Common myeloid progenitor, CD34-positive (primary cell): Measurements from ENCODE around the gene PLPPR3. TPM values are rescaled to one million over a fixed set of nuclear protein-coding genes. Genes with fewer than 3 reads are reported as not detected.

ENCODE experiments used
- CTCF ChIA-PET: fragments of 350-600 bp; sonication (Branson Sonifier 250); formaldehyde crosslinking; loops from one replicate; lab custom pipeline; 2021; ENCODE audit warnings: antibody characterized with exemption; lab: Charles Lee
- POLR2A ChIA-PET: fragments of 350-600 bp; sonication (Branson Sonifier 250); formaldehyde crosslinking; loops from one replicate; lab custom pipeline; 2021; ENCODE audit warnings: antibody characterized with exemption; lab: Charles Lee
- DNase-seq, 3 donors: peaks; one replicate each; pipeline versions ENCODE4 v3.0.0 to v3.0.0-alpha.2; 2013
- H3K27ac ChIP-seq, 2 experiments: 1 replicate in 1 of 2; 2 replicates in 1 of 2; pipeline ENCODE4 v1.7.0; 2013; ENCODE audit warnings: inconsistent platforms in 2 of 2, low read length in 2 of 2, mild to moderate bottlenecking in 2 of 2, low read depth in 1 of 2, moderate library complexity in 1 of 2; ENCODE audit not compliant: severe bottlenecking in 2 of 2, insufficient read depth in 1 of 2, poor library complexity in 1 of 2
- H3K27me3 ChIP-seq, 5 experiments: replicated peaks in 2 of 5; 1 replicate in 3 of 5; 2 replicates in 2 of 5; pipeline versions ENCODE4 v1.6.1 to v1.7.0; 2013; ENCODE audit warnings: low read length in 4 of 5, mild to moderate bottlenecking in 2 of 5, moderate library complexity in 2 of 5, inconsistent platforms in 1 of 5; ENCODE audit not compliant: insufficient read depth in 5 of 5, control insufficient read depth in 4 of 5
- H3K36me3 ChIP-seq, 4 experiments: 1 replicate in 2 of 4; 2 replicates in 2 of 4; pipeline versions ENCODE4 v1.6.1 to v1.7.0; 2013; ENCODE audit warnings: low read length in 3 of 4, control low read depth in 1 of 4, mild to moderate bottlenecking in 1 of 4; ENCODE audit not compliant: control insufficient read depth in 4 of 4, insufficient read depth in 4 of 4
- H3K4me1 ChIP-seq, 4 experiments: 1 replicate in 3 of 4; 2 replicates in 1 of 4; pipeline versions ENCODE4 v1.6.1 to v1.7.1; 2013; ENCODE audit warnings: low read length in 3 of 4, mild to moderate bottlenecking in 3 of 4, control low read depth in 1 of 4, inconsistent platforms in 1 of 4, moderate library complexity in 1 of 4; ENCODE audit not compliant: control insufficient read depth in 4 of 4, insufficient read depth in 4 of 4; ENCODE audit errors: control extremely low read depth in 1 of 4
- H3K4me3 ChIP-seq, 7 experiments: 1 replicate in 4 of 7; 2 replicates in 3 of 7; pipeline versions ENCODE4 v1.5.1 to v1.7.0; 2013; ENCODE audit warnings: mild to moderate bottlenecking in 7 of 7, low read length in 6 of 7, moderate library complexity in 6 of 7, inconsistent platforms in 2 of 7, low read depth in 2 of 7, control low read depth in 1 of 7; ENCODE audit not compliant: insufficient read depth in 4 of 7, control insufficient read depth in 1 of 7; ENCODE audit errors: extremely low read depth in 1 of 7
- H3K9me3 ChIP-seq, 5 experiments: 1 replicate in 4 of 5; 2 replicates in 1 of 5; pipeline versions ENCODE4 v1.6.1 to v1.7.1; 2013; ENCODE audit warnings: low read length in 4 of 5, mild to moderate bottlenecking in 2 of 5, inconsistent platforms in 1 of 5, low read depth in 1 of 5, moderate library complexity in 1 of 5; ENCODE audit not compliant: control insufficient read depth in 4 of 5, insufficient read depth in 2 of 5; ENCODE audit errors: control extremely low read depth in 1 of 5
- WGBS: methylation state at CpG from one replicate; pipeline ENCODE4 v1.1.5; 2013; ENCODE audit not compliant: insufficient coverage; 5-methylcytosine and 5-hydroxymethylcytosine counted together
- polyA plus RNA-seq: library from polyadenylated mRNA; unstranded; fragments of 120-200 nt; gene quantifications from one replicate; pipeline ENCODE4 v1.2.1, GENCODE V29; 2013

Gene PLPPR3
- polyA plus RNA-seq: 1.1 TPM

GRCh38 chr19:821825-822503 lies at the start of gene PLPPR3:
Gene PLPPR3, minus strand, starts transcription at chr19:821955. Its CDS starts 396 bp downstream, at chr19:821559.
- ChIA-PET POLR2A (no interaction called here), CTCF (no interaction called here)
- Histone ChIP-seq H3K4me3 (peak within 1 kb of the TSS in 3 of 7 experiments; percentile 15 to 50 (median 36)), H3K36me3 (no peaks in the 10 kb centered on the region), H3K27me3 (peaks cover 0 to 36% (median 6%) of the 10 kb centered on the region in 5 experiments), H3K27ac (no peak within 1 kb of the TSS), H3K9me3 (no peaks in the 10 kb centered on the region), H3K4me1 (peaks cover 0 to 7% (median 5%) of the 10 kb centered on the region in 4 experiments)
- under 1% methylated on average over 21 of the region's 86 CpGs for WGBS
- DNase-seq: no peak

GRCh38 chr19:870963-871401 lies 49.2 kb upstream of the PLPPR3 start:
- Histone ChIP-seq H3K27ac (no peak overlapping the region), H3K36me3 (peaks cover 5 to 63% (median 43%) of the 10 kb centered on the region in 4 experiments), H3K9me3 (no peaks in the 10 kb centered on the region), H3K27me3 (no peaks in the 10 kb centered on the region), H3K4me3 (no peak overlapping the region), H3K4me1 (peaks cover 0 to 12% (median 4%) of the 10 kb centered on the region in 4 experiments)
- no peak for DNase-seq
- POLR2A ChIA-PET: no interaction called here
- CTCF ChIA-PET: no interaction called here
- WGBS: 98% methylated on average over 28 of the region's 28 CpGs

GRCh38 chr19:870314-870713 lies 48.6 kb upstream of the PLPPR3 start:
- no peak overlapping the region for H3K4me3 ChIP-seq
- DNase-seq: no peak
- POLR2A ChIA-PET: no interaction called here
- CTCF ChIA-PET: no interaction called here
- no peaks in the 10 kb centered on the region for H3K9me3 ChIP-seq
- WGBS: 100% methylated on average over 5 of the region's 8 CpGs
- peaks cover 5 to 56% (median 37%) of the 10 kb centered on the region in 4 experiments for H3K36me3 ChIP-seq
- H3K27ac ChIP-seq: no peak overlapping the region
- H3K4me1 ChIP-seq: peaks cover 0 to 12% (median 4%) of the 10 kb centered on the region in 4 experiments
- no peaks in the 10 kb centered on the region for H3K27me3 ChIP-seq

- Histone ChIP-seq H3K36me3 (peaks cover 5 to 51% (median 35%) of the 10 kb centered on the region in 4 experiments), H3K27me3 (no peaks in the 10 kb centered on the region), H3K4me3 (no peak overlapping the region), H3K27ac (no peak overlapping the region), H3K9me3 (no peaks in the 10 kb centered on the region), H3K4me1 (peaks cover 0 to 12% (median 4%) of the 10 kb centered on the region in 4 experiments)
- POLR2A ChIA-PET: no interaction called here
- WGBS: 92% methylated on average over 25 of the region's 29 CpGs
- no peak for DNase-seq
- CTCF ChIA-PET: no interaction called here
Measured at GRCh38 chr19:869245-870177, 47.8 kb upstream of the PLPPR3 start.

GRCh38 chr19:868458-869244 lies 46.9 kb upstream of the PLPPR3 start:
- WGBS: 96% methylated on average over 32 of the region's 34 CpGs
- peaks cover 0 to 17% (median 10%) of the 10 kb centered on the region in 4 experiments for H3K4me1 ChIP-seq
- H3K36me3 ChIP-seq: peaks cover 5 to 44% (median 34%) of the 10 kb centered on the region in 4 experiments
- POLR2A ChIA-PET: no interaction called here
- no peak overlapping the region for H3K4me3 ChIP-seq
- H3K27ac ChIP-seq: no peak overlapping the region
- CTCF ChIA-PET: interaction anchor here (1.4 kb wide), 1 partner anchor 47 kb away, joined by 4 read pairs; no protein-coding TSS in a partner anchor
- no peaks in the 10 kb centered on the region for H3K27me3 ChIP-seq
- no peak for DNase-seq
- no peaks in the 10 kb centered on the region for H3K9me3 ChIP-seq

GRCh38 chr19:867855-868457 lies 46.2 kb upstream of the PLPPR3 start:
- Histone ChIP-seq H3K27me3 (no peaks in the 10 kb centered on the region), H3K4me1 (peaks cover 0 to 22% (median 16%) of the 10 kb centered on the region in 4 experiments), H3K36me3 (peaks cover 5 to 41% (median 31%) of the 10 kb centered on the region in 4 experiments), H3K9me3 (no peaks in the 10 kb centered on the region), H3K4me3 (no peak overlapping the region), H3K27ac (no peak overlapping the region)
- CTCF ChIA-PET: interaction anchor here (1.4 kb wide), 1 partner anchor 48 kb away, joined by 4 read pairs; no protein-coding TSS in a partner anchor
- POLR2A ChIA-PET: interaction anchor here (1.1 kb wide), 1 partner anchor 40 kb away, joined by 3 read pairs; no protein-coding TSS in a partner anchor
- DNase-seq: no peak
- 96% methylated on average over 37 of the region's 39 CpGs for WGBS
